GM18907 (cell line): ENCODE results near the gene ANXA2.

Source experiments
- ATAC-seq: cut with Tn5 transposase; IDR thresholded peaks from one replicate; pipeline ENCODE4 v1.9.1; 2021; ENCODE audit warnings: mild to moderate bottlenecking, moderate library complexity; ENCODE audit not compliant: unreplicated experiment

Gene ANXA2

GRCh38 chr15:60315878-60316277, 81.9 kb downstream of the ANXA2 start:
- no peak for ATAC-seq

DNA sequence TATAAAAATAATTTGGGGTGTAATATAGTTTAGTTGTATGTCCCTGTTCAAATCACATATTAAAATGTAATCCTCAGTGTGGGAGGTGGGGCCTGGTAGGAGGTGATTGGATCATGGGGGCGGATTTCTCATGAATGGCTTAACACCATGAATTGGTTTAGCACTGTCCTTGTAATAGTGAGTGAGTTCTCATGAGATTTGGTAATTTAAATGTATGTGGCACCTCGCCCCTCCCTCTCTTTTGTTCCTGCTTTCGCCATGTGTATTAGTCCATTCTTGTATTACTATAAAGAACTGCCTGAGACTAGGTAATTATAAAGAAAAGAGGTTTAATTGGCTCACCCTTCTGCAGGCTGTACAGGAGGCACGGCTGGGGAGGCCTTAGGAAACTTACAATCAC, 83.9 kb downstream of the ANXA2 start:
- ATAC-seq = no peak

DNA sequence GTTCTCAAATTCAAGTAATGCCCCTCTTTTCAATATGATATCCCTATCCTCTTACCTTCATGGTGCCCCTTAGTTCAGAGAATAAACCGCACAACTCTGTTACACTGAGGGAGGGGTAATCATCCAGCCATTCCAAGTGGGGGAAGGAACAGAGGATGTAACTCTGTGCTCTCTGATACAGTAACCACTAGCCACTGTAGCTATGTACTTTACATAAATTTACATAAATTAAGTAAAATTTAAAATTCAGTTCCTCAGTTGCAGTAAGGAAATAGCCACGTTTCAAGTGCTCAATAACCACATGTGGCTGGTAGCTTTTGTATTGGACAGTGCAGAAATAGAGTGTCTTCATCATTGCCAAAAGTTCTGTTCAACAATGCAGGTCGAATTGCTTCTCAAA, 90.8 kb downstream of the ANXA2 start:
- no peak for ATAC-seq

- ATAC-seq = no peak
These were observed 96.8 kb downstream of the ANXA2 start for GRCh38 chr15:60301024-60301423.

GRCh38 chr15:60299452-60300047, 98.2 kb downstream of the ANXA2 start:
- no peak for ATAC-seq
